MCF 10A (cell line): Measurements from ENCODE around the gene C9orf50. TPM values are rescaled to one million over a fixed set of nuclear protein-coding genes. Genes with fewer than 3 reads are reported as not detected.

Experiments used
- BruUV-seq: library from RNA; stranded (reverse); fragments of 400-500 nt; replicated peaks from 2 replicates; lab custom pipeline; 2021; lab: Mats Ljungman, UMichigan
- CTCF ChIA-PET: fragments of 300-600 bp; sonication (Branson Sonifier 250); formaldehyde crosslinking; extraction: SDS; loops from one replicate; lab custom pipeline; 2021; ENCODE audit warnings: antibody characterized with exemption, inconsistent platforms; lab: Yijun Ruan, JAX
- POLR2A ChIA-PET: fragments of 300-600, 350-650 bp; sonication (Branson Sonifier 250); formaldehyde crosslinking; extraction: SDS; loops from one replicate; lab custom pipeline; 2020; ENCODE audit warnings: antibody characterized with exemption, inconsistent platforms; lab: Yijun Ruan, JAX
- DNase-seq: peaks from one replicate; pipeline ENCODE4 v3.0.0-alpha.2; 2018; ENCODE audit not compliant: unreplicated experiment
- H3K27ac Mint-ChIP-seq: one replicate; pipeline ENCODE4 v1.8.0; 2022; ENCODE audit warnings: mild to moderate bottlenecking, low read depth, mixed read lengths; ENCODE audit not compliant: unreplicated experiment
- H3K27me3 Mint-ChIP-seq: one replicate; pipeline ENCODE4 v1.8.0; 2022; ENCODE audit warnings: mixed read lengths; ENCODE audit not compliant: insufficient read depth, unreplicated experiment
- H3K36me3 Mint-ChIP-seq: one replicate; pipeline ENCODE4 v1.8.0; 2022; ENCODE audit warnings: mild to moderate bottlenecking, moderate library complexity, mixed read lengths; ENCODE audit not compliant: insufficient read depth, unreplicated experiment
- H3K4me1 Mint-ChIP-seq: one replicate; pipeline ENCODE4 v1.8.0; 2022; ENCODE audit warnings: mixed read lengths; ENCODE audit not compliant: insufficient read depth, unreplicated experiment
- H3K4me3 Mint-ChIP-seq: one replicate; pipeline ENCODE4 v1.8.0; 2022; ENCODE audit warnings: mild to moderate bottlenecking, moderate library complexity, mixed read lengths; ENCODE audit not compliant: unreplicated experiment
- H3K9me3 Mint-ChIP-seq: one replicate; pipeline ENCODE4 v1.8.0; 2022; ENCODE audit warnings: mixed read lengths; ENCODE audit not compliant: unreplicated experiment
- intact Hi-C: fragments of 100-400 bp; cut with micrococcal nuclease; formaldehyde crosslinking; loops from 2 replicates; pipeline ENCODE4 v1.14.1; 2022
- total RNA-seq: library from RNA; stranded (reverse); gene quantifications from 2 replicates; pipeline ENCODE4 v1.2.3, GENCODE V29; 2022
- TF ChIP-seq, protein P1 (sequence below): fragments of 200-600 bp; IDR thresholded peaks from one replicate; pipeline ENCODE4 v1.8.0; 2022; ENCODE audit warnings: antibody characterized with exemption, mild to moderate bottlenecking; ENCODE audit not compliant: unreplicated experiment

The C9orf50 gene
- total RNA-seq, 1 experiment from 2014 or later: not detected

DNA sequence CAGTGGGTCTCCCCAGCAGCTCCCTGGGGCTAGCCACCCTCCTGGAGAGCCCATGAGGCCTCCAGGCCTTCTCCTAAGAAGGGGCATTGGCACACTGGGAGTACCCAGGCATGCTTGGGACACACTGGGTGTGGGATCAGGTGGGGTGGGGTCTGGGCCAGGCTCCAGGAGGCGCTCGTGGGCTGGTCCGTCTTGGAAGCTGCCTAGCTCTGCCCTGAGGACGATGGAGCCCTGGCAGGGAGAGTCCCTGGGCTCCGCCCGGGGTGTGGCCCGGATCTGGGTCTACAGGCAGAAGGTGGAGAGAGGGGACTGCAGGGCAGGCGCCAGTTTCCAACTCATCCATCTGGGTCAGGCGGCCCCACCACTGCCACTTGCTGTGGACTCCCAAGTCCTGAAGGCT, 46.9 kb upstream of the C9orf50 start:
- Mint-ChIP-seq H3K4me1 (no peaks in the 10 kb centered on the region), H3K27me3 (peaks cover 19% of the 10 kb centered on the region), H3K27ac (no peak overlapping the region), H3K9me3 (no peaks in the 10 kb centered on the region), H3K4me3 (no peak overlapping the region), H3K36me3 (no peaks in the 10 kb centered on the region)
- intact Hi-C loops: no loop called here
- DNase-seq: no peak
- CTCF ChIA-PET: interaction anchor here (0.6 kb wide), 1 partner anchor 58 kb away, joined by 6 read pairs; no protein-coding TSS in a partner anchor
- POLR2A ChIA-PET: no interaction called here
- no TSS peak for BruUV-seq
- TF ChIP-seq, protein P1, sequence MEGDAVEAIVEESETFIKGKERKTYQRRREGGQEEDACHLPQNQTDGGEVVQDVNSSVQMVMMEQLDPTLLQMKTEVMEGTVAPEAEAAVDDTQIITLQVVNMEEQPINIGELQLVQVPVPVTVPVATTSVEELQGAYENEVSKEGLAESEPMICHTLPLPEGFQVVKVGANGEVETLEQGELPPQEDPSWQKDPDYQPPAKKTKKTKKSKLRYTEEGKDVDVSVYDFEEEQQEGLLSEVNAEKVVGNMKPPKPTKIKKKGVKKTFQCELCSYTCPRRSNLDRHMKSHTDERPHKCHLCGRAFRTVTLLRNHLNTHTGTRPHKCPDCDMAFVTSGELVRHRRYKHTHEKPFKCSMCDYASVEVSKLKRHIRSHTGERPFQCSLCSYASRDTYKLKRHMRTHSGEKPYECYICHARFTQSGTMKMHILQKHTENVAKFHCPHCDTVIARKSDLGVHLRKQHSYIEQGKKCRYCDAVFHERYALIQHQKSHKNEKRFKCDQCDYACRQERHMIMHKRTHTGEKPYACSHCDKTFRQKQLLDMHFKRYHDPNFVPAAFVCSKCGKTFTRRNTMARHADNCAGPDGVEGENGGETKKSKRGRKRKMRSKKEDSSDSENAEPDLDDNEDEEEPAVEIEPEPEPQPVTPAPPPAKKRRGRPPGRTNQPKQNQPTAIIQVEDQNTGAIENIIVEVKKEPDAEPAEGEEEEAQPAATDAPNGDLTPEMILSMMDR: no peak

DNA sequence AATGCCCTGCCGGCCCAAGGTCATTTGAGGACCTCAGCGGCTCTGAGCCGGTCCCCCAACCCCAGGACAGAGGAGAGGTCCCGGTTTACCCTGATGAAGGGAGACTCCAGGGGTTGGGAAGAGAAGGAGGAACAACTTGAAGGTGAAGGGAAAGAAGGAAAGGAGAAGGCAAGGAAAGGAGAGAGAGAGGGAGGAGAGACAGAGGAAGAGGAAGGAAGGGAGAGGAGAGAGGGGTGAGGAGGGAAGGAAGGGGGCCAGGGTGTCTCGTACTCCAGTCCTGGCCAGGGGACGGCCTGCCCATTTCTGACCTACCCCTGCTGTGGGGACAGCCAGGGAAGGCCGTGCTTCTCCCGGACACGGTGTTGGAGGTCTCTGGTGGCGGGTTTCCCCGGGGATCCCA, 46.5 kb upstream of the C9orf50 start:
- ChIA-PET POLR2A (no interaction called here), CTCF (no interaction called here)
- H3K27ac Mint-ChIP-seq: no peak overlapping the region
- no peak overlapping the region for H3K4me3 Mint-ChIP-seq
- H3K36me3 Mint-ChIP-seq: no peaks in the 10 kb centered on the region
- H3K9me3 Mint-ChIP-seq: no peaks in the 10 kb centered on the region
- DNase-seq: no peak
- H3K27me3 Mint-ChIP-seq: peaks cover 19% of the 10 kb centered on the region
- intact Hi-C loops: no loop called here
- no TSS peak for BruUV-seq
- H3K4me1 Mint-ChIP-seq: no peaks in the 10 kb centered on the region
- TF ChIP-seq, protein P1: no peak

DNA sequence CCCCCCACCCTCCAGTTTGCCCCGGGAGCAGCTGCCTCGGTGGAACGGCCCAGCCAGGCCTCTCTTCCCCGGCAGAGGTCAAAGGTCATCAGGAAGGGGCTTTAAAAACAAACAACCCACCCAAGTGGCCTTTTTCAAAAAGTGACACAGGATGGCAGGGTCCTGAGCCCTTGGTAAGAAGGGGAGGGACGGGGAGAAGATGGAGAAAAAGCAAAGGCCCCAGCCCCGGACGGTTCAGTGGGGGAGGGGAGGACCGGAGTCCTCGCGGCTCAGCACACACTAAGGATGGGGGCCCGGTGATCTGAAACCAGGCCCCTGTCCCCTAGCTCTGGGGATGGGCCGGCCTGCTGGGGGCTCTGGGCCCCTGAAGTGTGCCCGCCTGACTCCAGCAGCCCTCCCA, 45.7 kb upstream of the C9orf50 start:
- no peaks in the 10 kb centered on the region for H3K4me1 Mint-ChIP-seq
- H3K36me3 Mint-ChIP-seq: no peaks in the 10 kb centered on the region
- TF ChIP-seq, protein P1: no peak
- ChIA-PET CTCF (no interaction called here), POLR2A (no interaction called here)
- H3K9me3 Mint-ChIP-seq: no peaks in the 10 kb centered on the region
- peaks cover 19% of the 10 kb centered on the region for H3K27me3 Mint-ChIP-seq
- DNase-seq: no peak
- intact Hi-C loops: no loop called here
- no TSS peak for BruUV-seq
- no peak overlapping the region for H3K27ac Mint-ChIP-seq
- no peak overlapping the region for H3K4me3 Mint-ChIP-seq

DNA sequence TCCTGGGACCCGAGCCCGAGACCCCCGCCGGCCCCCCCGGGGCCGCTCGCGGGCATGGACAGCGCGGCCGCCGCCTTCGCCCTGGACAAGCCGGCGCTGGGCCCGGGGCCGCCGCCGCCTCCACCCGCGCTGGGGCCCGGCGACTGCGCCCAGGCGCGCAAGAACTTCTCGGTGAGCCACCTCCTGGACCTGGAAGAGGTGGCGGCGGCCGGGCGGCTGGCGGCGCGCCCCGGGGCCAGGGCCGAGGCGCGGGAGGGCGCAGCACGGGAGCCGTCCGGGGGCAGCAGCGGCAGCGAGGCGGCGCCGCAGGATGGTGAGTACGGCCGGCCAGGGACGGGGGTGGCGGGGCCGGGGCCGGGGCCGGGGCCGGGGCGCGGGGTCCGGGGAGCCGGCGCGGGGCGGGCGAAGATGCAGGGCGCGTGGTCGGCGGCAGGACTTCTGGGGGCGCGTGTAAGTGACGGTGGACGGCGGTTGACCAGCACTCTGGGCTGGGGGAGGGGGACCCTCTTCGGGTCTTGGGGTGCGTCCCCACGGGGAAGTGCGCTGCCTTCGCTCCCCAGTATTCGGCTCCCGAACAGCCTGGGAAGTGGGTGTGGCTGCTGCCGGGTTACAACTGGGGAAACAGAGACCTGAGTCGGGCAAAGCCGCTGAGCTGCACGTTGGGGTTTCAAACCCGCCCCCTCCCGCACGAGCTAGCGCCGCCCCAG, 45.1 kb upstream of the C9orf50 start:
- ChIA-PET CTCF (no interaction called here), POLR2A (no interaction called here)
- BruUV-seq: no TSS peak
- intact Hi-C loops: no loop called here
- Mint-ChIP-seq H3K27ac (no peak overlapping the region), H3K27me3 (peaks cover 19% of the 10 kb centered on the region), H3K4me1 (no peaks in the 10 kb centered on the region), H3K9me3 (no peaks in the 10 kb centered on the region), H3K36me3 (no peaks in the 10 kb centered on the region), H3K4me3 (no peak overlapping the region)
- no peak for DNase-seq
- TF ChIP-seq, protein P1: no peak
